Gastrocnemius medialis (tissue), 4 donors: ENCODE data around the gene MALAT1. TPM values are rescaled to one million over a fixed set of nuclear protein-coding genes. Genes with fewer than 3 reads are reported as not detected.

Source experiments
- ATAC-seq, 2 donors: fragments of 150-250 bp; one replicate each; pipeline ENCODE4 v1.9.1; 2016
- DNase-seq, 2 donors: peaks; one replicate each; pipeline ENCODE4 v3.0.0-alpha.2; 2019
- H3K27ac ChIP-seq, 4 donors: fragments of 200-600 bp; sonication (generic); 1 replicate in 1 of 4; 2 replicates in 3 of 4; pipeline ENCODE4 v1.5.1; 2016 to 2018; ENCODE audit warnings: mild to moderate bottlenecking in 2 of 4, moderate library complexity in 1 of 4
- H3K27me3 ChIP-seq, 3 donors: fragments of 200-600 bp; sonication (generic) in 2 of 3; 1 replicate in 1 of 3; 2 replicates in 2 of 3; pipeline versions ENCODE4 v1.5.1 to v1.6.0; 2016 to 2019; ENCODE audit warnings: mild to moderate bottlenecking in 1 of 3, moderate library complexity in 1 of 3
- H3K36me3 ChIP-seq, 2 donors: fragments of 200-600 bp; sonication (generic) in 1 of 2; one replicate each; pipeline ENCODE4 v1.5.1; 2017 to 2018
- H3K4me1 ChIP-seq, 2 donors: fragments of 200-600 bp; sonication (generic) in 1 of 2; one replicate each; pipeline ENCODE4 v1.5.1; 2016 to 2017; ENCODE audit warnings: mild to moderate bottlenecking in 2 of 2
- H3K4me3 ChIP-seq, 4 donors: fragments of 200-600 bp; sonication (generic) in 3 of 4; 1 replicate in 1 of 4; 2 replicates in 3 of 4; pipeline ENCODE4 v1.5.1; 2016 to 2019; ENCODE audit warnings: mild to moderate bottlenecking in 2 of 4
- H3K9me3 ChIP-seq, 3 donors: fragments of 200-600 bp; sonication (generic) in 2 of 3; 1 replicate in 1 of 3; 2 replicates in 2 of 3; pipeline ENCODE4 v1.5.1; 2016 to 2019
- POLR2A ChIP-seq, 2 donors: fragments of 450-650 bp; IDR thresholded peaks; one replicate each; pipeline ENCODE4 v1.6.1; 2017; ENCODE audit warnings: antibody characterized with exemption in 2 of 2, mild to moderate bottlenecking in 2 of 2, moderate library complexity in 2 of 2
- in situ Hi-C, 4 donors: fragments of 200-750 bp; cut with MboI; loops; one replicate each; pipeline versions ENCODE4 v1.15.0 to v1.8.0; 2017; ENCODE audit warnings: low sequenced_read_pairs in 4 of 4
- intact Hi-C: fragments of 100-400 bp; cut with DNase I; formaldehyde crosslinking; loops from one replicate; pipeline ENCODE4 v1.15.1; 2023; ENCODE audit warnings: low total_unique reads
- total RNA-seq, 4 donors: library from RNA; depleted of rRNA; stranded (reverse); fragments of >200 nt; gene quantifications; one replicate each; pipeline versions ENCODE4 v1.1.0 to v1.2.3, GENCODE V29; 2016
- TF ChIP-seq, protein P1 (sequence below), 5 experiments: fragments of 450-650 bp in 3 of 5; fragments of 200-600 bp in 2 of 5; sonication (generic) in 2 of 5; IDR thresholded peaks in 4 of 5; conservative IDR thresholded peaks in 1 of 5; 1 replicate in 4 of 5; 2 replicates in 1 of 5; pipeline ENCODE4 v1.5.1; 2016 to 2019; ENCODE audit warnings: antibody characterized with exemption in 5 of 5, mild to moderate bottlenecking in 3 of 5, moderate library complexity in 3 of 5

The MALAT1 gene
- total RNA-seq, 4 donors from 2014 or later: 874 to 6,745 (median 1,938) TPM

DNA sequence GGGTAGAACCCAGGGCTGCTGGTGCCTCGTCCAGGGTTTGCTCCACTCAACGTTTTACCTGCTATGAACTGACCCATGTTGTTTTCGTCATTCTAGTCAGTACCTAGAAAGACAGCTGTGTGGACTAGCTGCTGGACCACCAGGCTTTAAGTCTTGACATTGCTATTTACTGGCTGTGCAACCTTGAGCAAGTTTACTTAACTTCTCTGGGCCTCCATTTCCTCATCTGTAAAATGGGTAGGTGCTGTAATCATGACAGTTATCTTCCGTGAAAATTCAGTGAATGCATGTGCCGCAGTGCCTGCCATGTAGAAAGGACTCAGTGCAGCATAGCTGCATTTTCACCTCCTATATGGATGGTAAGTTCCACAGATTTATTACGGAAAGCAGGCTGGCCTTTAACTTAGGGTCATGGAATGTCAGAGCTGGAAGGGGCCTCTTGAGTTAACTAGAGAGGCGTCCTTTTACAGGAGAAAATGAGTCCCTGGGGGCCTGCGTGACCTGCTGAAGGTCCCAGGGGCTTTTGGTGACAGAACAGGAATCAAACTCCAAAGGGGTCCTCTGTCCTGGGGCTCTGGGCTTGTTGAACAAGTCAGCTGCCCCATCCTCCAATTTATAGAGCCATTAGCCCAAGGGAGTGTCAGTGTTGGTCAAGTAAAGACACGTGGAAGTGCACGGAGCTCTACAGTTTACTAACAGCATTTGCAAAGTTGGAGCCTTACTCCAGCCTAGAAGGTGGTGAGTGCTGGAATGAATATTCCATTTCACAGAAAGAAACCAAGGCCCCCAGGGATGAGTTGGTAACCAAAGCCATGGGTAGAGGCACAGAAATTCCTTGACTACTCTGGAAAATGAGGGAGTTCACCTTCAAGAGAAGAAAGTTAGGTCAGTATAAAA, 12.0 kb upstream of the MALAT1 start:
- Histone ChIP-seq H3K4me1 (peaks cover 51 to 69% of the 10 kb centered on the region in 2 donors), H3K27ac (peak overlapping the region; percentile 93 to 99 (median 94)), H3K9me3 (no peaks in the 10 kb centered on the region), H3K27me3 (no peaks in the 10 kb centered on the region), H3K36me3 (no peaks in the 10 kb centered on the region), H3K4me3 (no peak overlapping the region)
- in situ Hi-C loops: no loop called here
- peak in 1 of 2 donors; percentile 18 for DNase-seq
- ATAC-seq: no peak
- intact Hi-C loops: no loop called here
- TF ChIP-seq, protein P1, sequence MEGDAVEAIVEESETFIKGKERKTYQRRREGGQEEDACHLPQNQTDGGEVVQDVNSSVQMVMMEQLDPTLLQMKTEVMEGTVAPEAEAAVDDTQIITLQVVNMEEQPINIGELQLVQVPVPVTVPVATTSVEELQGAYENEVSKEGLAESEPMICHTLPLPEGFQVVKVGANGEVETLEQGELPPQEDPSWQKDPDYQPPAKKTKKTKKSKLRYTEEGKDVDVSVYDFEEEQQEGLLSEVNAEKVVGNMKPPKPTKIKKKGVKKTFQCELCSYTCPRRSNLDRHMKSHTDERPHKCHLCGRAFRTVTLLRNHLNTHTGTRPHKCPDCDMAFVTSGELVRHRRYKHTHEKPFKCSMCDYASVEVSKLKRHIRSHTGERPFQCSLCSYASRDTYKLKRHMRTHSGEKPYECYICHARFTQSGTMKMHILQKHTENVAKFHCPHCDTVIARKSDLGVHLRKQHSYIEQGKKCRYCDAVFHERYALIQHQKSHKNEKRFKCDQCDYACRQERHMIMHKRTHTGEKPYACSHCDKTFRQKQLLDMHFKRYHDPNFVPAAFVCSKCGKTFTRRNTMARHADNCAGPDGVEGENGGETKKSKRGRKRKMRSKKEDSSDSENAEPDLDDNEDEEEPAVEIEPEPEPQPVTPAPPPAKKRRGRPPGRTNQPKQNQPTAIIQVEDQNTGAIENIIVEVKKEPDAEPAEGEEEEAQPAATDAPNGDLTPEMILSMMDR (IDR thresholded peaks at IDR 0.05 in 4 of 5, conservative IDR thresholded peaks at IDR 0.05 in 1 of 5): no peak
- TF ChIP-seq POLR2A (IDR thresholded peaks at IDR 0.05): no peak

- TF ChIP-seq, protein P1 (IDR thresholded peaks at IDR 0.05 in 4 of 5, conservative IDR thresholded peaks at IDR 0.05 in 1 of 5): peak in 1 of 5 experiments; percentile 31
- TF ChIP-seq POLR2A (IDR thresholded peaks at IDR 0.05): peak in 1 of 2 donors; percentile 47
- peak overlapping the region; percentile 93 to 99 (median 94) for H3K27ac ChIP-seq
- H3K4me1 ChIP-seq: peaks cover 60 to 77% of the 10 kb centered on the region in 2 donors
- in situ Hi-C loops: no loop called here
- intact Hi-C loops: no loop called here
- ATAC-seq: peak; percentile 68 to 72
- peak; percentile 98 to 99 for DNase-seq
- H3K4me3 ChIP-seq: peak overlapping the region; percentile 16 to 30 (median 24)
- H3K36me3 ChIP-seq: no peaks in the 10 kb centered on the region
- no peaks in the 10 kb centered on the region for H3K27me3 ChIP-seq
- H3K9me3 ChIP-seq: no peaks in the 10 kb centered on the region
Measured at GRCh38 chr11:65487467-65488272, 11.2 kb upstream of the MALAT1 start.

DNA sequence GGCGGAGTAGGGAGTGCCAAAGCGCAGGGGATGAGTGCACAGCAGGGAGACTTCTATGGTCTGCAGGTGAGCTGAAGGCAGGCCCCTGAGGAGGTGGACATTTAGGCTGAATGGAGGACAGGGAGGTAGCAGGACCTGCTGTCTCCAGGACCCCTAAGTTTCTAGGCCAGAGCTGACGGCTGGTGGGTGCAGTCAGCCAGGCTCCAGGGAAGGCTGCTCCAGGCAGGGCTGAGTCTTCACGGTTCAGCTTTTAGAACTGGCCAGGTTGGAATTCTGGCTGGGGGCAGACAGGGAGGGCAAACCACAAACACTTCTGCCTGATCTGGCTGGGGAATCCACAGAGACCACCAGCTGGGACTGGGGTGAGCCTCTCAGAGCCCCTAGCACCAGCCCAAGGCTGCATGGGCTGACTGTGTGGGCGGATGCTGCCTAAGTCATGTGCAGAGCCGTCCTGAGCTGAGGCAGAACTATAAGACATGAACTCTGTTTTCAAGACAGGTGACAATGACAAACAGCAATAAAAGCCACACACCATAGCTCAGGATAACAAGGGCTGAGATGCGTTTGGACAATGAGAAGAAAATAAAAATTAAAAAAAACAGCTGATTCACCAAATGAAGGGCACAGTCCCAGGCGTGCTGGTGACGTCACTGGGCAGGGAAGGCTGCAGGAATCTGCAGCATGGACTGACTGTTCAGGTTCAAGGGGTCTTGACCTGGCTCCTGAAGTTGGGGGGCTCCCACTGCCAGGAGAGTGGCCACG, 10.4 kb upstream of the MALAT1 start:
- Histone ChIP-seq H3K27ac (peak overlapping the region; percentile 93 to 99 (median 94)), H3K9me3 (no peaks in the 10 kb centered on the region), H3K4me3 (peak overlapping the region in 3 of 4 donors; percentile 19 to 30 (median 30)), H3K27me3 (no peaks in the 10 kb centered on the region), H3K36me3 (no peaks in the 10 kb centered on the region), H3K4me1 (peaks cover 67 to 85% of the 10 kb centered on the region in 2 donors)
- ATAC-seq (peak in 1 of 2 donors; percentile 11), DNase-seq (peak in 1 of 2 donors; percentile 14)
- intact Hi-C loops: no loop called here
- TF ChIP-seq POLR2A (IDR thresholded peaks at IDR 0.05): no peak
- TF ChIP-seq, protein P1 (IDR thresholded peaks at IDR 0.05 in 4 of 5, conservative IDR thresholded peaks at IDR 0.05 in 1 of 5): no peak
- in situ Hi-C loops: no loop called here

DNA sequence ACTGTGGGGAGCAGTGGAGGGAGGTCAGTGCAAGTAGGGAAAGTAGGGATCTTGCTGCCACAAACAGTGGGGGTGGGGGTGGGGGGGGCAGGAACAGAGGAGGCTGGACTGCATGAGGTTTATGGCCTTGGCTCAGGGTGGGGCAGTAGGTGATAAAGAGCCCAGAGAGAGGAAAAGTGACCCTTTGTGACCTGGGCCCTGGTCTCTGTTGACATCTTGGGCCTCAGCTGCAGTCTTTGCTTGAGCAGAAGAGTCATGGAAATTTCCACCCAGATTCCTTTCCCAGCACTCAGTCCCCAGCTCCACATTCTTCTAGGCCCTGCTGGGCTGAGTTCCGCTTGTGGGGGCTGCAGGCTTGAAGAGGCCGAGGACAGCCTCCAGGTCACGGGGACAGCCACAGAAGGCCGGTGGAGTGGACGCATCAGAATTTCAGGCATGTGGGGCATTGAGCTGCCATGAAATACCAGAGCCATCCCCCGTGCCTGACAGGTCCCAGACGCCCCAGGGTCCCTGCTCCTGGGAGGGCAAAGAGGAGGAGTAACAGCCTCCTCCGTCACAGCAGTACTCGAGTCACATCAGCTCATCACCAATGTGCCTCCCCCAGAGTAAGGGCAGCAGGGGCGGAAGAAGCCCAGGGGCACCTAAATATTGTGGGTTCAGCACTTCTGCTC, 9.7 kb upstream of the MALAT1 start:
- intact Hi-C loops (no loop called here), in situ Hi-C loops (no loop called here)
- ATAC-seq (no peak), DNase-seq (peak in 1 of 2 donors; percentile 70)
- Histone ChIP-seq H3K4me1 (peaks cover 75 to 92% of the 10 kb centered on the region in 2 donors), H3K4me3 (no peak overlapping the region), H3K27ac (peak overlapping the region; percentile 93 to 99 (median 94)), H3K36me3 (no peaks in the 10 kb centered on the region), H3K27me3 (no peaks in the 10 kb centered on the region), H3K9me3 (no peaks in the 10 kb centered on the region)
- peak in 1 of 2 donors; percentile 46 for TF ChIP-seq POLR2A (IDR thresholded peaks at IDR 0.05)
- TF ChIP-seq, protein P1 (IDR thresholded peaks at IDR 0.05 in 4 of 5, conservative IDR thresholded peaks at IDR 0.05 in 1 of 5): no peak
